GM18519 (cell line): ENCODE measurements around the gene PCDHGC5.
A peak's percentile ranks its signal among the peaks of the same experiment; 100 is the strongest.

ENCODE experiments used
- ATAC-seq: cut with Tn5 transposase; IDR thresholded peaks from one replicate; pipeline ENCODE4 v1.9.1; 2021; ENCODE audit warnings: mild to moderate bottlenecking, moderate library complexity; ENCODE audit not compliant: unreplicated experiment, low FRiP score

The PCDHGC5 gene

GRCh38 chr5:141511771-141512325, 23.0 kb downstream of the PCDHGC5 start:
- no peak for ATAC-seq

GRCh38 chr5:141512390-141512910, 23.6 kb downstream of the PCDHGC5 start:
- ATAC-seq = no peak

- no peak for ATAC-seq
Observed at GRCh38 chr5:141512911-141513626, 24.2 kb downstream of the PCDHGC5 start.

- ATAC-seq = peak; percentile 39
Observed at GRCh38 chr5:141513627-141514329, 24.9 kb downstream of the PCDHGC5 start.

GRCh38 chr5:141514330-141515133, 25.7 kb downstream of the PCDHGC5 start:
- ATAC-seq = peak; percentile 2

GRCh38 chr5:141515141-141515540, 26.3 kb downstream of the PCDHGC5 start:
- ATAC-seq = no peak

- ATAC-seq = no peak
Observed at GRCh38 chr5:141515946-141516671, 27.2 kb downstream of the PCDHGC5 start.

- ATAC-seq = no peak
Observed at GRCh38 chr5:141516672-141517025, 27.8 kb downstream of the PCDHGC5 start.

GRCh38 chr5:141517312-141517711, 28.4 kb downstream of the PCDHGC5 start:
- ATAC-seq = no peak

- no peak for ATAC-seq
Observed at GRCh38 chr5:141517880-141518617, 29.2 kb downstream of the PCDHGC5 start.

- ATAC-seq = no peak
Observed at GRCh38 chr5:141518618-141519015, 29.7 kb downstream of the PCDHGC5 start.

- no peak for ATAC-seq
Observed at GRCh38 chr5:141519605-141520565, 31.0 kb downstream of the PCDHGC5 start.

GRCh38 chr5:141521244-141521781, 32.4 kb downstream of the PCDHGC5 start:
- ATAC-seq = no peak

- no peak for ATAC-seq
Observed at GRCh38 chr5:141522301-141522700, 33.4 kb downstream of the PCDHGC5 start.

GRCh38 chr5:141523991-141524390, 35.1 kb downstream of the PCDHGC5 start:
- ATAC-seq = no peak

GRCh38 chr5:141524604-141525597, 36.0 kb downstream of the PCDHGC5 start:
- peak; percentile 32 for ATAC-seq

- ATAC-seq = no peak
Observed at GRCh38 chr5:141525653-141526052, 36.8 kb downstream of the PCDHGC5 start.
